NCI-H226 (cell line): ENCODE data around the gene AKR1E2.

Experiments used
- DNase-seq: peaks from one replicate; pipeline ENCODE4 v3.0.0-alpha.2; 2015

Gene AKR1E2

GRCh38 chr10:4847561-4848355 is 21.8 kb downstream of the AKR1E2 start:
- DNase-seq: peak; percentile 9

GRCh38 chr10:4848356-4849041 is 22.5 kb downstream of the AKR1E2 start:
- no peak for DNase-seq

- DNase-seq: no peak
Measured at GRCh38 chr10:4849042-4849402, 23.0 kb downstream of the AKR1E2 start.

- DNase-seq: peak; percentile 60
Measured at GRCh38 chr10:4849555-4850242, 23.7 kb downstream of the AKR1E2 start.

GRCh38 chr10:4850397-4850796 is 24.4 kb downstream of the AKR1E2 start:
- no peak for DNase-seq

- DNase-seq: no peak
Measured at GRCh38 chr10:4851176-4851575, 25.2 kb downstream of the AKR1E2 start.

GRCh38 chr10:4851846-4852245 is 25.8 kb downstream of the AKR1E2 start:
- DNase-seq: no peak

- no peak for DNase-seq
Measured at GRCh38 chr10:4865945-4866661, 40.1 kb downstream of the AKR1E2 start.

- DNase-seq: no peak
Measured at GRCh38 chr10:4867109-4867519, 41.1 kb downstream of the AKR1E2 start.

- DNase-seq: peak; percentile 52
Measured at GRCh38 chr10:4867520-4868356, 41.7 kb downstream of the AKR1E2 start.

GRCh38 chr10:4868357-4868657 is 42.3 kb downstream of the AKR1E2 start:
- DNase-seq: peak; percentile 32

- DNase-seq: no peak
Measured at GRCh38 chr10:4882704-4883078, 56.7 kb downstream of the AKR1E2 start.

GRCh38 chr10:4883079-4883739 is 57.2 kb downstream of the AKR1E2 start:
- peak; percentile 79 for DNase-seq

GRCh38 chr10:4885162-4885561 is 59.2 kb downstream of the AKR1E2 start:
- no peak for DNase-seq

- DNase-seq: no peak
Measured at GRCh38 chr10:4887501-4887900, 61.5 kb downstream of the AKR1E2 start.

GRCh38 chr10:4888236-4888635 is 62.2 kb downstream of the AKR1E2 start:
- DNase-seq: no peak

- no peak for DNase-seq
Measured at GRCh38 chr10:4889959-4890358, 64.0 kb downstream of the AKR1E2 start.

GRCh38 chr10:4892681-4893080 is 66.7 kb downstream of the AKR1E2 start:
- no peak for DNase-seq

- DNase-seq: no peak
Measured at GRCh38 chr10:4894335-4894734, 68.3 kb downstream of the AKR1E2 start.
